GM18517 (cell line): Measurements from ENCODE around the gene CHD1L.
"Not testable (repeated sequence)": the region's sequence is repeated elsewhere in the genome, so short reads cannot be mapped to it uniquely, and the experiment has no call there.

Experiments used
- ATAC-seq: cut with Tn5 transposase; IDR thresholded peaks from one replicate; pipeline ENCODE4 v1.9.1; 2021; ENCODE audit warnings: mild to moderate bottlenecking, moderate library complexity; ENCODE audit not compliant: unreplicated experiment

Gene CHD1L

GRCh38 chr1:147231032-147231431 lies 11.5 kb upstream of the CHD1L start:
- not testable (repeated sequence) for ATAC-seq

- ATAC-seq, result not testable (repeated sequence)
Observed at GRCh38 chr1:147233903-147234302, 8.6 kb upstream of the CHD1L start.

GRCh38 chr1:147235822-147236221 lies 6.7 kb upstream of the CHD1L start:
- ATAC-seq, result no peak

GRCh38 chr1:147236448-147236847 lies 6.0 kb upstream of the CHD1L start:
- no peak for ATAC-seq

GRCh38 chr1:147236959-147237791 lies 5.3 kb upstream of the CHD1L start:
- no peak for ATAC-seq

GRCh38 chr1:147238053-147238902 lies 4.2 kb upstream of the CHD1L start:
- no peak for ATAC-seq

- no peak for ATAC-seq
Observed at GRCh38 chr1:147238925-147239820, 3.3 kb upstream of the CHD1L start.

- not testable (repeated sequence) for ATAC-seq
Observed at GRCh38 chr1:147240131-147240721, 2.3 kb upstream of the CHD1L start.

- ATAC-seq, result no peak
Observed at GRCh38 chr1:147241934-147242448, 493 bp upstream of the CHD1L start.

- peak; percentile 17 for ATAC-seq
Observed at GRCh38 chr1:147243228-147243685, 773 bp downstream of the CHD1L start.

GRCh38 chr1:147243841-147244240 lies 1.4 kb downstream of the CHD1L start:
- no peak for ATAC-seq

GRCh38 chr1:147245129-147245528 lies 2.6 kb downstream of the CHD1L start:
- no peak for ATAC-seq

- ATAC-seq, result no peak
Observed at GRCh38 chr1:147245586-147246021, 3.1 kb downstream of the CHD1L start.

GRCh38 chr1:147246044-147246690 lies 3.7 kb downstream of the CHD1L start:
- no peak for ATAC-seq

GRCh38 chr1:147246910-147247655 lies 4.6 kb downstream of the CHD1L start:
- ATAC-seq, result no peak

GRCh38 chr1:147247656-147248238 lies 5.3 kb downstream of the CHD1L start:
- ATAC-seq, result no peak

GRCh38 chr1:147252540-147252939 lies 10.1 kb downstream of the CHD1L start:
- ATAC-seq, result no peak

GRCh38 chr1:147260956-147261355 lies 18.5 kb downstream of the CHD1L start:
- ATAC-seq, result no peak
